Activated naive CD4-positive, alpha-beta T cell treated with anti-CD3 and anti-CD28 coated beads, Interleukin-2, amount 50 U/mL, for 24 hours (primary cell): ENCODE data around the gene TP53INP2.

ENCODE experiments used
- H3K27ac Mint-ChIP-seq: one replicate; pipeline ENCODE4 v1.8.0; 2021; ENCODE audit warnings: mild to moderate bottlenecking, mixed read lengths
- H3K27me3 Mint-ChIP-seq: one replicate; pipeline ENCODE4 v1.8.0; 2021; ENCODE audit warnings: mixed read lengths
- H3K36me3 Mint-ChIP-seq: one replicate; pipeline ENCODE4 v1.8.0; 2021; ENCODE audit warnings: mixed read lengths
- H3K4me1 Mint-ChIP-seq: one replicate; pipeline ENCODE4 v1.8.0; 2021; ENCODE audit warnings: mixed read lengths
- H3K4me3 Mint-ChIP-seq: one replicate; pipeline ENCODE4 v1.8.0; 2021; ENCODE audit warnings: mild to moderate bottlenecking, mixed read lengths
- H3K9me3 Mint-ChIP-seq: one replicate; pipeline ENCODE4 v1.8.0; 2021; ENCODE audit warnings: mixed read lengths

Gene TP53INP2

DNA sequence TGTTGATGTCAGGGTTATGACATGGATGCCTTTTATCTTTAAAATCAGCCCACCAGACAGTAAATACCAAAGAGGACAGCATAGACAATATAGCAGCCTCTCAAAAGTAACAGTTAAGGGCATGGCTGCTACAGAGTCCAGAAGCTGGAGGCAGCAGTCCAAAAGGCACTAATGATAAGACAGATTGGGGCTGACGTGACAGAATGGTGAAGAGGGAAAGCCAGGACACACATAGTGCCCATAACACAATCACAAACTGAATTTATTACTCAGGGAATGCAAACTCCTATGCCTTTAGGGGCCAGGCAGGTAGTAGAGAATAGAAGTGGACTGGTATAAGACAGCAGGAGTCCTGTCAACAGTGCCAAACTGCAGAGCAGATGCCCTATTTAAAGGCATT is 40.7 kb downstream of the TP53INP2 start:
- no peak overlapping the region for H3K4me3 Mint-ChIP-seq
- no peaks in the 10 kb centered on the region for H3K9me3 Mint-ChIP-seq
- H3K36me3 Mint-ChIP-seq, result peaks cover 16% of the 10 kb centered on the region
- H3K27ac Mint-ChIP-seq, result no peak overlapping the region
- no peaks in the 10 kb centered on the region for H3K27me3 Mint-ChIP-seq
- no peaks in the 10 kb centered on the region for H3K4me1 Mint-ChIP-seq

DNA sequence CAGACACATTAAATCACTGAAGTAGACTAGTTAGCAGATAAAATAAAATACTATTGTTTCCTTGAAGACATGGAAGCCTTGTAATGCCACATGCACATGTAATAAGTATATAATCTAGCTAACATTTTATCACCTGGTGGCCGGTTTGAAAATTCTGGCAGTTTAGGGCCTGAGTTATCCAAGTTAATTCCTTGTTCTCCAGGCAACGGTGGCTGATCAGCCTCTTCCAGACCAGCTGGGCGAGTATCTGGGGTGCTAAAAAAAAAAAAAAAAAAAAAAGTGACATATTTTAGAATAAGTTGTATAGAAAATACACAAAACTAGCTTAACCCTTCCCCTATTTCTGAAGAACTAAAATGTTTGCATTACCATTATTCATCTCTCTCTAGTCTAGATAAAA is 42.5 kb downstream of the TP53INP2 start:
- H3K36me3 Mint-ChIP-seq, result peaks cover 11% of the 10 kb centered on the region
- no peaks in the 10 kb centered on the region for H3K4me1 Mint-ChIP-seq
- H3K9me3 Mint-ChIP-seq, result no peaks in the 10 kb centered on the region
- H3K27ac Mint-ChIP-seq, result no peak overlapping the region
- no peaks in the 10 kb centered on the region for H3K27me3 Mint-ChIP-seq
- no peak overlapping the region for H3K4me3 Mint-ChIP-seq

DNA sequence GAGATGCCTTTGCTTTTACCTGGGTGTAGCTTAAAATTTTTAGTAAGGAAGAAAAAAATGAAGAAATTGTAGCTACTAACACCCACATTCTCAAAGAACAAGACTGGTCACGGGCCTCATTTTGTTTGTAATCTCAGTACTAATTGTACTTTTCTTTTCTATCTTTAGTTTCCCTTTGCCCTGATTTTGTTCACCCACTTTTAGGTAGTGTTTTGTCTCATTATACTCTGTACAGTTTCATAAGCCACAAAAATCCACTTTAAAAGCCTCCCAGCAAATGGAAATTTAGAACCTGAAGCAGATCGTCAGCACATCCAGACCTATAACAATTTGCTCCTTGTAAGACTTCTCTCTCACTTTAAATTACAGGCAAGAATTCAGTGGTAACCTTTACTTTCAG is 43.3 kb downstream of the TP53INP2 start:
- no peaks in the 10 kb centered on the region for H3K4me1 Mint-ChIP-seq
- peaks cover 13% of the 10 kb centered on the region for H3K36me3 Mint-ChIP-seq
- H3K4me3 Mint-ChIP-seq, result no peak overlapping the region
- no peaks in the 10 kb centered on the region for H3K27me3 Mint-ChIP-seq
- no peaks in the 10 kb centered on the region for H3K9me3 Mint-ChIP-seq
- no peak overlapping the region for H3K27ac Mint-ChIP-seq

DNA sequence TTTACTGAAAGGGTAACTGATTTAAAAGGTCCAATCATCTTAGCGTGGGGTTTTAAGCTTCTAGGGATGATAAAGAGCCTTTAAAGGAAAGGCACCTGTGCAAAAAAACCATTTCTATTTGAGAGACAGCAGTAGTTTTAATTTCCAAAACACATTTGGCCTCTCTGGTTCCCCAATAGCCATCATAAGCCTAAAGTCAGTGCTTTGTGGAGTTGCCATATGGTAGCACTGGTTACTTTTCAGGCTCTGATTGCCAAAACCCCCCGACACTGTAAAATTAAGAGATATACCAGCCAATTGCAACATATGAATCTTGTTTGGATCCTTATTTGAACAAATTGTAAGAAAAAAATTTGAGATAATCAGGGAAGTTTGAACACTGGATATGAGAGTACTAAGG is 44.6 kb downstream of the TP53INP2 start:
- Mint-ChIP-seq H3K27ac (no peak overlapping the region), H3K4me3 (no peak overlapping the region), H3K27me3 (no peaks in the 10 kb centered on the region), H3K36me3 (peaks cover 11% of the 10 kb centered on the region), H3K9me3 (no peaks in the 10 kb centered on the region), H3K4me1 (no peaks in the 10 kb centered on the region)

DNA sequence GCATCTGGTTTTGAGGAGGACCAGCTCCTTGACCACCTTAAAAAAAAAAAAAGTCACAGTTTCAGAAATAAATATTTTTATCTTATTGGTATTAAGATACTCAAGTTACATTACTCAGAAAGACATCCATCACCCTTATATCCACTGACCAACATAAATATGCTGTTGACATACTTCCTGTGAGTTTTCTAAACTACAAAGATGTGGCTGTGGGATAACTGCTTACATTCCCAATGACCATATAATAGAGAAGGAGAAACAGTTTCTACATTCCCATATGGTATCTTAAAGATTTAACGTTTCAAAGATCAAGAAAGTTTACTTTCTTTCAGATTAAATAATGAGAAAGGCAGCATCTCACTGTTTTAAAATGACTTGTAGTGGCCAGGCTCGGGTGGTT is 46.3 kb downstream of the TP53INP2 start:
- H3K27ac Mint-ChIP-seq, result no peak overlapping the region
- no peaks in the 10 kb centered on the region for H3K27me3 Mint-ChIP-seq
- H3K4me3 Mint-ChIP-seq, result no peak overlapping the region
- peaks cover 11% of the 10 kb centered on the region for H3K36me3 Mint-ChIP-seq
- no peaks in the 10 kb centered on the region for H3K9me3 Mint-ChIP-seq
- no peaks in the 10 kb centered on the region for H3K4me1 Mint-ChIP-seq

DNA sequence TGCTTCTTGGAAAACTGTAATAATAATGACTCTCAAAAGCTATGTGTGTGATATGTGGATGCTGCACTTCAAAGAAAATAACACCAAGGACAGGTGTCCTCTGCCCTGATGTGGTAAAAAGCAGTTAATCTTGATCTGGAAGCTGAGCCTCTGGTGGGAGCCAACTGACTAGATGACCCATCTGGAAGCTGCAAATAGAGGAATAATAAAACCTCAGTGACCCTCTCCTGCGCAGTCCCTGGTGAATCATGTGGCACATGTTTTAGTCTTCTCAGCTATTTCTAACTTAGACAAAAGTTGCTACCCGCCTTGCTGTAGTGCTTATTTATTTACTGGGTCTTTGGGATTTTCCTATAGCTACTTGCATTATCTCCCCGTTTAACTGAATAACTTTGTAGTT is 47.3 kb downstream of the TP53INP2 start:
- Mint-ChIP-seq H3K9me3 (no peaks in the 10 kb centered on the region), H3K36me3 (peaks cover 11% of the 10 kb centered on the region), H3K4me1 (no peaks in the 10 kb centered on the region), H3K4me3 (no peak overlapping the region), H3K27me3 (no peaks in the 10 kb centered on the region), H3K27ac (no peak overlapping the region)

DNA sequence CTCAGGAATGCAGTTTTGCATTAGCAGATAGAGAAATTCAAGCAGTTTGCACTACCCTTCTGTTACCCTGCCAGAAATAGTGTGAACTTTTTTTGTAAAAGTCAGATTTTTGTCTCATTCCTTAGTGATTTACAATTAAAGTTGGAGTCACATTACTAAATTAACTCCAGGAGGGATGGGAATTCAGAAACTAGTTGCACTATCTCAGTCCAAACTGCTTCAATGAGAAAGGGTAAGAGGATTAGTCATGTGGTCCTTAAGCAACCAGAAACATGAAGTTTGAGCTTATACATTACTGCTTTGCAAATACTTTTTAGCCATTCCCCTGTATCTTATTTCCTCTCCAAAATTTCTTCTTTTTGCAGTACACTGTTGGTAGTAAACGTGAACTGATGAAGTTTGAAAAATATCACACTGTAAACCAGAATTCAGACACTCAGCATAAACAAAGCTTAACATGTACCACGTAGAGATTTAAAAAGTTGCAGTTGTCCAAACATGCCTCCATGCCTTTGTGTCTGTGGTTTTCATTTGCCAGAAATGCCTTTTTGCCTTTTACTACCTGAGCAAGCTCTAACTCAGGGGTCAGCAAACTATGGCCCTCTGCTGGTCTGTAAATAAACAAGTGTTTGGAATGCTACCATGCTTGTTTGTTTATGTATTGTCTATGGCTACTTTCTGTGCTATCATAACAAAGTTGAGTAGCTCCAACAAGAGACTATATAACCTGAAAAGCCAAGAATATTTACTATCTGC is 49.7 kb downstream of the TP53INP2 start:
- Mint-ChIP-seq H3K4me3 (no peak overlapping the region), H3K36me3 (peaks cover 11% of the 10 kb centered on the region), H3K9me3 (no peaks in the 10 kb centered on the region), H3K27me3 (no peaks in the 10 kb centered on the region), H3K27ac (no peak overlapping the region), H3K4me1 (no peaks in the 10 kb centered on the region)

DNA sequence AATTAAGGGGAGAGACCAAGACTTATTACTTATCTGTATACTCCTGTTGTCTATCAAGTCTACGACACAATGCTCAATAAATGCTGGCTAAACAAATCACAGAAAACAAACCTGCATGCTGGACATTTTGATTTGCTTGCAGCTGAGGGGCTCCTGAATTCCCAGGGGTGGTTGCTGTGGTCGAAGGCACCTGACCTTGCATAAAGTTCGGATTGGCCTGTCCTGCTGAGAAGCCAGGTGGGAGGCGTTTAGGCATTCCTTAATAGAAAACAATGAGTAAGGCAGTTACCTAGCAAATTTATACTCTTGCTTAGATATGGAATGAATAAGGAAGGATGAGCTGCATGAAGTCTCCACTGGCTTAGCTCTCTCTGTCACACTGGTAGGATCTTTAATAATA is 50.5 kb downstream of the TP53INP2 start:
- no peaks in the 10 kb centered on the region for H3K9me3 Mint-ChIP-seq
- H3K27me3 Mint-ChIP-seq, result no peaks in the 10 kb centered on the region
- H3K4me1 Mint-ChIP-seq, result no peaks in the 10 kb centered on the region
- H3K36me3 Mint-ChIP-seq, result peaks cover 13% of the 10 kb centered on the region
- no peak overlapping the region for H3K27ac Mint-ChIP-seq
- H3K4me3 Mint-ChIP-seq, result no peak overlapping the region

DNA sequence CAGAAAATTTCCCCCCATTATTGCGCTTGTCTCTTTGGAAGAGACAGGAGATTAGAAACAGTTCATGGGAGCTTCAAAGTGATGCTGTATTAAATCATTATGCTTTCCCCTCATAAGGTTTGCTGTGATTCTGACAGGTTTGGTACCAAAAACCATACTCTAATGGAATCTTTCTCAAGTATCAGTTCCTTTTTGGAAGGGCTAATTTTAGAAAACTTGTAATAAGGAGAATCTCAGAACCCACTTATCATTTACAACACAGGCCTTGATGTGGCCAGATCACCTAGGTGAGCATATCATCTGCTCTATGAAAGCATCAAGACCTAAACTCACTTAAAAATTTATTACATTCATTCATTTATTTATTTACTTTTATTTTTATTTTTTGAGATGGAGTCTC is 51.2 kb downstream of the TP53INP2 start:
- Mint-ChIP-seq H3K36me3 (peaks cover 13% of the 10 kb centered on the region), H3K9me3 (no peaks in the 10 kb centered on the region), H3K27me3 (no peaks in the 10 kb centered on the region), H3K27ac (no peak overlapping the region), H3K4me3 (no peak overlapping the region), H3K4me1 (no peaks in the 10 kb centered on the region)

DNA sequence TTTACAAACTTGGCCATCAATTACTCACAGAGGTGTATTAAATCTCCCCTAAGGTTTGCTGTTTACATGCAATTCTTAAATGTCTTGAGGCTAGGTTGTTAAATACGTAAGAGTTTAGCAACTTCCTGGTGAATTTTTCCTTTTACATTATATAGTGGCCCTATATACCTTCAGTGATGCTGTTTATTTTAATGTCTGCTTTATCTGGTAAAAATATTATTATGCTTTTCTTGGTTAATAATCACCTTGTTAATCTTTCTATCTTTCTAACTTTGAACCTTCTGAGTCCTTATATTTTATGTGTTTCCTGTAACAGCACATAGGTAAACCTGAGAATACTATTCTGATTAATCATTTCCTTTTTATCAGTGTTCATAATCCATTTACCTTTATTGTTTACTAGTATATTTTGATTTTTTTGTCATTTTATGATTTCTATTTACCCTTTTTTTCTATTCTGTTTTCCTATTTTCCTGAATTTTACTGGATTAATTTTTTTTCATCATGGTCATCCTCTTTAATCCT is 57.9 kb downstream of the TP53INP2 start:
- Mint-ChIP-seq H3K27ac (no peak overlapping the region), H3K36me3 (peaks cover 18% of the 10 kb centered on the region), H3K4me3 (no peak overlapping the region), H3K4me1 (peaks cover 3% of the 10 kb centered on the region), H3K9me3 (no peaks in the 10 kb centered on the region), H3K27me3 (no peaks in the 10 kb centered on the region)
